ENCODE results near the gene RIMOC1.

- TF ChIP-seq CTCF (IDR thresholded peaks at IDR 0.05) (no peak), POLR2A (IDR thresholded peaks at IDR 0.05) (no peak), EP300 (IDR thresholded peaks at IDR 0.05) (no peak), POLR2AphosphoS5 (IDR thresholded peaks at IDR 0.05) (no peak)
These were observed 17.0 kb downstream of the RIMOC1 start for GRCh38 chr5:41921166-41921565.

Measured in sigmoid colon (tissue), 4 donors.